Ishikawa (cell line): ENCODE data around the gene TM4SF1.

Experiments
- CREB1 ChIP-seq: IDR thresholded peaks from 2 replicates; pipeline ENCODE4 v1.6.1; 2012; ENCODE audit warnings: low read depth
- FOXM1 ChIP-seq: IDR thresholded peaks from 2 replicates; pipeline ENCODE4 v1.6.1; 2012; ENCODE audit warnings: low read depth, borderline replicate concordance
- REST ChIP-seq: IDR thresholded peaks from 2 replicates; pipeline ENCODE4 v1.6.1; 2012; ENCODE audit warnings: low read depth, mild to moderate bottlenecking
- TAF1 ChIP-seq: IDR thresholded peaks from 2 replicates; pipeline ENCODE4 v1.6.1; 2012; ENCODE audit warnings: low read depth, mild to moderate bottlenecking
- TEAD4 ChIP-seq: IDR thresholded peaks from 2 replicates; pipeline ENCODE4 v1.6.1; 2012

DNA sequence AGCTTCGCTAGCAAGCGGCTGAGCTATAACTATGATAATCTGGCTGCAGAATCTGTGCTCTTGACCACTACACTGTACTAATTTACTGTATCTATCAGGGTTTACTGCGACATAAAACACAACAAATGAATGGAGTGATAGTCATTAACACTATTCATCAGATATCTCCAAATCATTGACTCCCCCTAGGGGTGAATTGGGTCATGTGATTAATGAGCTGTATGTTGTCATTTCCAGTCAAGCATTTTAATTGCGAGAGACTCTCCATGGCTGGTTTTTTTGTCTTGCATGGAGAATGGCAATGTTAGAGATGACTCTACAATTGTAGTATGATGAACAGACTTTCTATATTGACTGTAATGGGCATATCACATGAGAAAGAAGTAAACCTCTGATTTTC is 33.5 kb downstream of the TM4SF1 start:
- TF ChIP-seq FOXM1 (no peak), TAF1 (no peak), REST (no peak), TEAD4 (no peak), CREB1 (no peak)
